ENCODE data around the gene SLC28A2.
"Not testable (repeated sequence)": the region's sequence is repeated elsewhere in the genome, so short reads cannot be mapped to it uniquely, and the experiment has no call there.

The SLC28A2 gene

GRCh38 chr15:45262906-45263461, 10.9 kb downstream of the SLC28A2 start:
- ATAC-seq (no peak), DNase-seq (no peak)

DNA sequence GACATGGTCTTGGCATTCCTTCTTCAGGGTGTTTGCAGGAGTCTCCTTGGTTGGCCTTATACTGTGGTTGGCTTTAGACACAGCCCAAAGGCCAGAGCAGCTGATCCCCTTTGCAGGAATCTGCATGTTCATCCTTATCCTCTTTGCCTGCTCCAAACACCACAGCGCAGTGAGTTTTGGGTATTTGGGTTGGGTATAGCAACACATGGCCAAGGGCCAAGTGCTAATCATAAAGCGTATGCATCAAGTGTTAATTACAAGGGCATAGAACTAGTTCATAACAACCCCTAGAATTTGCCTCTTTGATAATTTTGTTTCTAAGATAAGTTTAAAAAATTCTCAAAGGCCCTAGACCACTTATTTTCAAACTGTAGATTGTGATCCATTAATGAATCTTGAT, 11.8 kb downstream of the SLC28A2 start:
- ATAC-seq (no peak), DNase-seq (no peak)

GRCh38 chr15:45265506-45265905, 13.5 kb downstream of the SLC28A2 start:
- ATAC-seq (no peak), DNase-seq (no peak)

- DNase-seq = peak; percentile 5
These were observed 16.1 kb downstream of the SLC28A2 start for GRCh38 chr15:45268135-45268534.

GRCh38 chr15:45274636-45275380, 22.8 kb downstream of the SLC28A2 start:
- no peak for DNase-seq
- ATAC-seq = no peak

More at GRCh38 chr15:45268135-45268534, 16.1 kb downstream of the SLC28A2 start:
- ATAC-seq = no peak

- ATAC-seq (no peak), DNase-seq (no peak)
These were observed 24.8 kb downstream of the SLC28A2 start for GRCh38 chr15:45276831-45277230.

DNA sequence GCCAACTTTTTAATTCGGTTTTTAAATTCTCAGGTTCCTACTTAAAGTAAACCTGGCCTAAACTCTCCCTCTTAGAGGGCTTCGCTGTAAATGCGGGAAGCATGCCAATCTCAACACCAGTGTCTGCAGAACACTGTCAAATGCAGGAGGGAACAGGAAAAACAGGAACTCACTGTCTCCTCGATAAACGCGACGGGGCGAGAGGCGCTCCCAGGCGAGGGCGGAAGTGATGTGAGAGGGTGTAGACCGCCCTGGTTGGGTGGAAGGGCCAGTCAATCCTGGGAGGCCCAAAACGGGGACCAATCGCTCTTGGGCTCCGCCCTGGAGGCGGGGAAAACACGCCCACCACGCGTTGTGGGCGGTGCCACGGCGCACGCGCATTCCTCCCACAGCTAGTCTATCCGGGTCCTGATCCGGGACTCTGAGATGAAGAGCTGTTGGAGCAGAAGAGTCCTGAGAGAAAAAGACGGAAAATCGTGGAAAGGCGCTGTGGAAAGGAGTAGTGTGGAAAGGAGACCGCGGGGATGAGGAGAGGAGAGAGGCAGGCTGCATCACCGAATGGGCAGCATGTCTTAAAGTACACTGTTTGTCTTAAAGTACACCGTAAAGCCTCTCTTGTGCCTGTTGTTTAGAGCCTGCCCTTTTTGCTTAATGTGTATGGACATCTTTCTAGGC, 27.1 kb downstream of the SLC28A2 start:
- DNase-seq = peak; percentile 95
- peak; percentile 100 for ATAC-seq

DNA sequence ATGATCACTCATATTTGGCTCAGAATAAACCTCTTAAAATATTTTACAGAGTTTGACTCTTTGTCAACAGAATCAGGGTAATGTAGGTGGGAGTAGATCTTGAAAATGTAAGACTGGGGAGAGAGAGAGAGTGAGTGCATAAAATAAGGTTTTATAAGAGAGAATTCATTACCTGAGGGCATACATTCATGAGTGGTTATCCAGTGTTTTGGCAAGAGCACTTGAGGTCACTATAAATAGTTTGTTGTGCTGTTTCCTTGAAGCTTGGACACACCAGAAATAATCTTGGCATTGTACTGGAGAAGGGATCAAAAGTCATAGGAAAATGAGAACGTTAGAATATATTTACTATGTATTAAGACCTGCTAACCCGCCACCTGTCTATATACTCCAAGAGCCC, 33.4 kb downstream of the SLC28A2 start:
- no peak for DNase-seq
- ATAC-seq = no peak

DNA sequence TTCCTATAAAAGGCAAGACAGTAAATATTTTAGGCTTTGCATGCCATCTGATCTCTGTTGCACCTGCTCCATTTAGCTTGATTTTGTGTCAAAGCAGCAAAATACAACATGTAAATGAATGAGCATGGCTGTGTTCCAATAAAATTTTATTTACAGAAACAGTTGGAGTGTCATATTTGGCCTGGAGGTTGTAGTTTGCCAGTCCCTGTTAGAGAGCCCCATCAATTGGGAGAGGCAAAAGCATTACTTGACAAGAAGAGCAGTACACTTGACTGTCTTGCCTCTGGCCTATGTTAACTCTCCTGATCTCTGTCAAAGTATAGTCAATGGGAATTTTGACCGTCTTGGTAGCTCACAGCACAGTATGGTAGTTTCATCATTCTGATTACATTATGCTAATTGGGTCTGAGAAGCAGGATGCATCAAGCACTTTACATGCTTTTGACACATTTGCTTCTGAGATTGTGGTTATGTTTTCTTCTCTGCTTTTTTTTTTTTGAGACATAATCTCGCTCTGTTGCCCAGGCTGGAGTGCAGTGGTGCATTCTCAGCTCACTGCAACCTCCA, 35.4 kb downstream of the SLC28A2 start:
- DNase-seq (no peak), ATAC-seq (no peak)

- ATAC-seq (no peak), DNase-seq (no peak)
These were observed 36.9 kb downstream of the SLC28A2 start for GRCh38 chr15:45288947-45289346.

DNA sequence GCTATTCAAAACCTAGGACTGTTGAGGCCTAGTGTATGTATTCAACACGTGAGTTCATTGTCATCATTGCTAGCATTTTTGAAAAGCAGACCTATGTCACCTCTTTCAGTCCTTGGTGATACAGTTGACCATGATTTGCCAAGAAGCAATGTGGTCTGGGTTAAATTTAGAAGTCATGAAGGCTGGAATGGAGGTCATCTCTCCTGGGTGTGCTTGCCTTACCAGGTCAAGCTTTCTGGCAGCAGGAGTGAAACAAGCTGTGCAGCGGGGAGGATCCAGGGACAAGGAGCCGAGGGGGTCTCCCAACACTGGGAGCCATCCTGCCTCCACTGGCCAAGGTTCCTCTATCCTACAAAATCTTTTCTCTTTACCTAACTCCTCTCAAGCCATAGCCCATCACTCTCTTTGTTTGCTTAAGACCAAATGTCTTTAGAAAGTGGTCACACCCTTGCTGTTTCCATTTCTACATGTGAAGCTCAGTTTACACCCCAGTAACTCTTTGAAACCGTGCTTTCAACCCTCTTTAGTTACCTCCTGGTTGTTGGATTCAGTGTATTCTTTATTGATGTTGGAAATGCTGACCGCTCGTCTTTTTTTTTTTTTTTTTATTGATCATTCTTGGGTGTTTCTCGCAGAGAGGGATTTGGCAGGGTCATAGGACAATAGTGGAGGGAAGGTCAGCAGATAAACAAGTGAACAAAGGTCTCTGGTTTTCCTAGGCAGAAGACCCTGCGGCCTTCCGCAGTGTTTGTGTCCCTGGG, 40.0 kb downstream of the SLC28A2 start:
- no peak for ATAC-seq
- DNase-seq = no peak

DNA sequence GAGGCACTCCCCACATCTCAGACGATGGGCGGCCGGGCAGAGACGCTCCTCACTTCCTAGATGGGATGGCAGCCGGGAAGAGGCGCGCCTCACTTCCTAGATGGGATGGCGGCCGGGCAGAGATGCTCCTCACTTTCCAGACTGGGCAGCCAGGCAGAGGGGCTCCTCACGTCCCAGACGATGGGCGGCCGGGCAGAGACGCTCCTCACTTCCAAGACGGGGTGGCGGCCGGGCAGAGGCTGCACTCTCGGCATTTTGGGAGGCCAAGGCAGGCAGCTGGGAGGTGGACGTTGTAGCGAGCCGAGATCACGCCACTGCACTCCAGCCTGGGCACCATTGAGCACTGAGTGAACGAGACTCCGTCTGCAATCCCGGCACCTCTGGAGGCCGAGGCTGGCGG, 41.3 kb downstream of the SLC28A2 start:
- not testable (repeated sequence) for DNase-seq, ATAC-seq

DNA sequence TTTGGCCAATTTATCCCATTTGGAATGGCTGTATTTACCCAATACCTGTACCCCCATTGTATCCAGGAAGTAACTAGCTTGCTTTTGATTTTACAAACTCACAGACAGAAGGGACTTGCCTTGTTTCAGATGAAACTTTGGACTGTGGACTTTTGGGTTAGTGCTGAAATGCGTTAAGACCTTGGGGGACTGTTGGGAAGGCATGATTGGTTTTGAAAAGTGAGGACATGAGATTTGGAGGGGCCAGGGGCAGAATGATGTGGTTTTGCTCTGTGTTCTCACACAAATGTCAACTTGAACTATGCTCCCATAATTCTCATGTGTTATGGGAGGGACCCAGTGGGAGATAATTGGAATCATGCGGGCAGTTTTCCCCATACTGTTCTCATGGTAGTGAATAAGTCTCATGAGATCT, 46.9 kb downstream of the SLC28A2 start:
- not testable (repeated sequence) for DNase-seq, ATAC-seq

GRCh38 chr15:45304711-45305110, 52.7 kb downstream of the SLC28A2 start:
- DNase-seq (no peak), ATAC-seq (no peak)

DNA sequence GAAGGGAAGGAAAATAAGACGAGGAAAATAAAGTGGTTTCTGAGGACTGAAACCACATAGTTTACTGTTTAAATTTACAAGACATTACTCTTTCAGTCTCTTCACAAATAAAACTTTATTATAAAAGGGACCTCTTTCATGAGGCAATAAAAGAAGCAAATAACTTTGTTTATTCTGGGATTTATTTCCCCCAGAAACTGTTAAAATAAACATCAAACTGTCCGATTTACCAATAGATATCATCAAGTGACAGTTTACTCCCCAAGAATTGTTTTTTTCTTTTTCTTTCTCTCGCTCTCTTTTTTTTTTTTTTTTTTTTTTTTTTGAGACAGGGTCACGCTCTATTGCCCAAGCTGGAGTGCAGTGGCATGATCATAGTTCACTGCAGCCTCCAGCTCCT, 54.1 kb downstream of the SLC28A2 start:
- ATAC-seq = no peak
- no peak for DNase-seq

GRCh38 chr15:45307230-45307924, 55.3 kb downstream of the SLC28A2 start:
- peak; percentile 46 for ATAC-seq
- DNase-seq = no peak

DNA sequence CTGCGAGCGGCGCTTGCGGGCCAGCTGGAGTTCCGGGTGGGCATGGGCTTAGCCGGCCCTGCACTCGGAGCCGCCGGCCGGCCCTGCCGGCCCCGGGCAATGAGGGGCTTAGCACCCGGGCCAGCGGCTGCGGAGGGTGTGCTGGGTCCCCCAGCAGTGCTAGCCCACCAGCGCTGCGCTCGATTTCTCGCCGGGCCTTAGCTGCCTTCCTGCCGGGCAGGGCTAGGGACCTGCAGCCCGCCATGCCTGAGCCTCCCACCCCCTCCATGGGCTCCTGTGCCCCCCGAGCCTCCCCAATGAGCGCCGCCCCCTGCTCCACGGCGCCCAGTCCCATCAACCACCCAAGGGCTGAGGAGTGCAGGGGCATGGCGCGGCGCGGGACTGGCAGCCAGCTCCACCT, 62.1 kb downstream of the SLC28A2 start:
- DNase-seq, ATAC-seq: not testable (repeated sequence)

DNA sequence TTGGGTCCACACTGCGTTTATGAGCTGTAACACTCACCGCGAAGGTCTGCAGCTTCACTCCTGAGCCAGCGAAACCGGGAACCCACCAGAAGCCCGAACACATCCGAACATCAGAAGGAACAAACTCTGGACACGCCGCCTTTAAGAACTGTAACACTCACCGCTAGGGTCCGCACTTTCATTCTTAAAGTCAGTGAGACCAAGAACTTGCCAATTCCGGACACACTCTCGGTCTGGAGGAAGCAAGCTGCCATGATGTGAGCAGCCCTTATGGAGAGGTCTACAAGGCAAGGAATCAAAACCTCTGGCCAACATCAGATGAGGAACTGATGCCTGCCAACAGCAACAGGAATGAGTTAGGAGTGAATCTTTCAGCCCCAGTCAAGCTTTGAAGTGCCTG, 62.9 kb downstream of the SLC28A2 start:
- DNase-seq (no peak), ATAC-seq (no peak)

GRCh38 chr15:45319472-45320214, 67.6 kb downstream of the SLC28A2 start:
- DNase-seq (no peak), ATAC-seq (no peak)

- ATAC-seq = no peak
- no peak for DNase-seq
These were observed 68.7 kb downstream of the SLC28A2 start for GRCh38 chr15:45320581-45321205.
